ENCODE measurements around the gene HOXD4.

DNA sequence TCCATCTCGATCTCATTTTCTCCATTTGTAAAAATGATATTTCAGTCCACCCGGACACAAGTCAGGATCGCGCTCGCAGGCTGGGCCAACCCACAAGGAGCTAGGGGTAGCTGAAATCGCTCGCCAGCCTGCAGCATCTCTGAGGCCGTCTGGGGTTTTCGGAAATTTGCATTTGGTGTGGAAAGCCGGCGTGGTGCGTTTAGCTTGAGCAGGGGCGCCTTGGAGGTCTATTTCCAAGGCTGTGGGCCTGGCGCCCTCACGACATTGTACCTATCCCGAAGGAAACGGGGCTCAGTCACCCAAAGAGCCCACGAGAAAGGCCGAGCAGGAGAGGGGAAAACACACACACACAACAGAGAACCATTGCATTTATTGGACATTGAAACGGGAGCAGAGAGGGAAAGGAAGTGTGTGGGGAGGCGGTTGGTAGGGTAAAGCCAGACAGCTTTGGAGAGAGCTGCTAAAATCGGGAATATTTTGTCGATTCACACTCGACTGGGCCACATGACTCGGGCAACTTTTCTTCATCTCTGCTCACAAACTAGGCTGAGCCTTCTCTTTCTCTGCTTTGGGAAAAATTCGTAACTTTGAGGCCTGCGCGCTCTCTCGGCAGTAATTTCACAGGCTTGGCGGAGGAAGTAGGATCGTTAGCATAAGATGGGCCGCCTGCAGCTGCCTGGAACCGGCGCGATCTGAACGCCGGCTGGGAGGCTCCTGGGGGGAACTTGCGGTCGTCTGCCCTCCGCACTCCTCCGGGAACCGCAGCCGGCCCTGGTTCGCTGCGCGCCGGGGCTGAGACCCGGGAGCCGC is 23.0 kb upstream of the HOXD4 start:
- TF ChIP-seq, protein P1, sequence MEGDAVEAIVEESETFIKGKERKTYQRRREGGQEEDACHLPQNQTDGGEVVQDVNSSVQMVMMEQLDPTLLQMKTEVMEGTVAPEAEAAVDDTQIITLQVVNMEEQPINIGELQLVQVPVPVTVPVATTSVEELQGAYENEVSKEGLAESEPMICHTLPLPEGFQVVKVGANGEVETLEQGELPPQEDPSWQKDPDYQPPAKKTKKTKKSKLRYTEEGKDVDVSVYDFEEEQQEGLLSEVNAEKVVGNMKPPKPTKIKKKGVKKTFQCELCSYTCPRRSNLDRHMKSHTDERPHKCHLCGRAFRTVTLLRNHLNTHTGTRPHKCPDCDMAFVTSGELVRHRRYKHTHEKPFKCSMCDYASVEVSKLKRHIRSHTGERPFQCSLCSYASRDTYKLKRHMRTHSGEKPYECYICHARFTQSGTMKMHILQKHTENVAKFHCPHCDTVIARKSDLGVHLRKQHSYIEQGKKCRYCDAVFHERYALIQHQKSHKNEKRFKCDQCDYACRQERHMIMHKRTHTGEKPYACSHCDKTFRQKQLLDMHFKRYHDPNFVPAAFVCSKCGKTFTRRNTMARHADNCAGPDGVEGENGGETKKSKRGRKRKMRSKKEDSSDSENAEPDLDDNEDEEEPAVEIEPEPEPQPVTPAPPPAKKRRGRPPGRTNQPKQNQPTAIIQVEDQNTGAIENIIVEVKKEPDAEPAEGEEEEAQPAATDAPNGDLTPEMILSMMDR (IDR thresholded peaks at IDR 0.05), result no peak
- TF ChIP-seq POLR2AphosphoS5 (IDR thresholded peaks at IDR 0.05; ENCODE audit: low read depth, low read length) (no peak), TCF7L2 (IDR thresholded peaks at IDR 0.05; ENCODE audit: low read depth, low read length) (no peak), SIN3A (IDR thresholded peaks at IDR 0.05; ENCODE audit: borderline replicate concordance, insufficient read depth, low read depth, low read length) (no peak)
- TF ChIP-seq, protein P2, sequence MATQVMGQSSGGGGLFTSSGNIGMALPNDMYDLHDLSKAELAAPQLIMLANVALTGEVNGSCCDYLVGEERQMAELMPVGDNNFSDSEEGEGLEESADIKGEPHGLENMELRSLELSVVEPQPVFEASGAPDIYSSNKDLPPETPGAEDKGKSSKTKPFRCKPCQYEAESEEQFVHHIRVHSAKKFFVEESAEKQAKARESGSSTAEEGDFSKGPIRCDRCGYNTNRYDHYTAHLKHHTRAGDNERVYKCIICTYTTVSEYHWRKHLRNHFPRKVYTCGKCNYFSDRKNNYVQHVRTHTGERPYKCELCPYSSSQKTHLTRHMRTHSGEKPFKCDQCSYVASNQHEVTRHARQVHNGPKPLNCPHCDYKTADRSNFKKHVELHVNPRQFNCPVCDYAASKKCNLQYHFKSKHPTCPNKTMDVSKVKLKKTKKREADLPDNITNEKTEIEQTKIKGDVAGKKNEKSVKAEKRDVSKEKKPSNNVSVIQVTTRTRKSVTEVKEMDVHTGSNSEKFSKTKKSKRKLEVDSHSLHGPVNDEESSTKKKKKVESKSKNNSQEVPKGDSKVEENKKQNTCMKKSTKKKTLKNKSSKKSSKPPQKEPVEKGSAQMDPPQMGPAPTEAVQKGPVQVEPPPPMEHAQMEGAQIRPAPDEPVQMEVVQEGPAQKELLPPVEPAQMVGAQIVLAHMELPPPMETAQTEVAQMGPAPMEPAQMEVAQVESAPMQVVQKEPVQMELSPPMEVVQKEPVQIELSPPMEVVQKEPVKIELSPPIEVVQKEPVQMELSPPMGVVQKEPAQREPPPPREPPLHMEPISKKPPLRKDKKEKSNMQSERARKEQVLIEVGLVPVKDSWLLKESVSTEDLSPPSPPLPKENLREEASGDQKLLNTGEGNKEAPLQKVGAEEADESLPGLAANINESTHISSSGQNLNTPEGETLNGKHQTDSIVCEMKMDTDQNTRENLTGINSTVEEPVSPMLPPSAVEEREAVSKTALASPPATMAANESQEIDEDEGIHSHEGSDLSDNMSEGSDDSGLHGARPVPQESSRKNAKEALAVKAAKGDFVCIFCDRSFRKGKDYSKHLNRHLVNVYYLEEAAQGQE (IDR thresholded peaks at IDR 0.05; ENCODE audit: insufficient read depth in 1 of 2, low read depth in 2 of 2, low read length in 1 of 2), result no peak
